Loucy (cell line): Measurements from ENCODE around the gene KRT24.

Experiments
- H2AFZ ChIP-seq: fragments of 200-600 bp; sonication (generic); 2 replicates; pipeline ENCODE4 v1.6.0; 2016; ENCODE audit warnings: antibody characterized with exemption, mild to moderate bottlenecking, low read length, moderate library complexity
- H3F3A ChIP-seq: fragments of 200-600 bp; 2 replicates; pipeline ENCODE4 v1.6.0; 2016; ENCODE audit warnings: antibody characterized with exemption, low read depth, mild to moderate bottlenecking
- H3K27me3 ChIP-seq: fragments of 200-600 bp; sonication (generic); 2 replicates; pipeline ENCODE4 v1.6.1; 2014; ENCODE audit warnings: low read length, mild to moderate bottlenecking; ENCODE audit not compliant: insufficient read depth, poor library complexity, severe bottlenecking
- H3K36me3 ChIP-seq: fragments of 200-600 bp; sonication (generic); 2 replicates; pipeline ENCODE4 v1.6.1; 2016; ENCODE audit warnings: low read length; ENCODE audit not compliant: insufficient read depth
- H3K4me1 ChIP-seq: fragments of 200-600 bp; sonication (generic); 2 replicates; pipeline ENCODE4 v1.5.1; 2014; ENCODE audit warnings: low read length, mild to moderate bottlenecking; ENCODE audit not compliant: insufficient read depth, poor library complexity, severe bottlenecking
- H3K4me2 ChIP-seq: fragments of 200-600 bp; sonication (generic); 2 replicates; pipeline ENCODE4 v1.6.0; 2014; ENCODE audit warnings: antibody characterized with exemption, low read length, low read depth, mild to moderate bottlenecking; ENCODE audit not compliant: poor library complexity, severe bottlenecking
- H3K4me3 ChIP-seq: fragments of 200-600 bp; sonication (generic); 2 replicates; pipeline ENCODE4 v1.5.1; 2014; ENCODE audit warnings: low read length, mild to moderate bottlenecking, mixed read lengths; ENCODE audit not compliant: poor library complexity, severe bottlenecking
- H3K79me2 ChIP-seq: fragments of 200-600 bp; sonication (generic); 2 replicates; pipeline ENCODE4 v1.6.1; 2014; ENCODE audit warnings: low read length; ENCODE audit not compliant: insufficient read depth
- H3K9ac ChIP-seq: fragments of 200-600 bp; sonication (generic); 2 replicates; pipeline ENCODE4 v1.6.0; 2014; ENCODE audit warnings: mild to moderate bottlenecking, low read depth, low read length, moderate library complexity; ENCODE audit not compliant: poor library complexity, severe bottlenecking
- H3K9me2 ChIP-seq: fragments of 200-600 bp; sonication (generic); replicated peaks from 2 replicates; pipeline ENCODE4 v1.6.1; 2016; ENCODE audit warnings: low read depth, low read length, mixed read lengths
- H3K9me3 ChIP-seq: fragments of 200-600 bp; sonication (generic); 2 replicates; pipeline ENCODE4 v1.6.1; 2014; ENCODE audit warnings: mild to moderate bottlenecking, antibody characterized with exemption, low read length, low read depth; ENCODE audit not compliant: insufficient read depth
- H4K20me1 ChIP-seq: fragments of 200-600 bp; sonication (generic); 2 replicates; pipeline ENCODE4 v1.6.0; 2014; ENCODE audit warnings: antibody characterized with exemption, low read length, mild to moderate bottlenecking; ENCODE audit not compliant: insufficient read depth, poor library complexity, severe bottlenecking
- EZH2phosphoT487 ChIP-seq: fragments of 200-600 bp; IDR thresholded peaks from 2 replicates; pipeline ENCODE4 v1.6.1; 2018; ENCODE audit warnings: antibody characterized with exemption, mild to moderate bottlenecking, moderate library complexity, borderline replicate concordance
- TF ChIP-seq, protein P1 (sequence below): fragments of 200-600 bp; sonication (generic); conservative IDR thresholded peaks from 2 replicates; pipeline ENCODE4 v1.5.1; 2014; ENCODE audit warnings: mild to moderate bottlenecking, antibody characterized with exemption, low read length

Gene KRT24

DNA sequence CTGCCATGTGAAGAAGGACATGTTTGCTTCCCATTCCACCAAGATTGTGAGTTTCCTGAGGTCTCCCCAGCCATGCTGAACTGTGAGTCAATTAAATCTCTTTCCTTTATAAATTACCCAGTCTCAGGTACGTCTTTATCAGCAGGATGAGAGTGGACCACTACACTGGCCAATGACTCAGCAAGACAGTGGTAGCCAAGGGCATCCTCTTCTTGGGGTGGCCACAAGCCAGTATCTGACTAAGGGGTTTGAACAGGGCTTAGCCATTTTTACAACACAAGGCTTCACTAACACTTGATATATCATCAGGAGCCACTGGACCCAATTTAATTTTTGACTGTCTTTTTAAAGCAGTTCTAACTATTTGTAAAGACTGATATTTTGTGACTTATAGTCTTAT, 21.1 kb upstream of the KRT24 start:
- Histone ChIP-seq H3K9me2 (no peaks in the 10 kb centered on the region), H3K4me2 (no peak overlapping the region), H3F3A (no peaks in the 10 kb centered on the region), H3K4me1 (peaks cover 4% of the 10 kb centered on the region), H3K4me3 (no peak overlapping the region), H4K20me1 (no peaks in the 10 kb centered on the region), H3K9me3 (no peaks in the 10 kb centered on the region), H3K79me2 (no peaks in the 10 kb centered on the region), H3K27me3 (no peaks in the 10 kb centered on the region), H3K36me3 (no peaks in the 10 kb centered on the region), H3K9ac (no peak overlapping the region), H2AFZ (no peak overlapping the region)
- TF ChIP-seq, protein P1, sequence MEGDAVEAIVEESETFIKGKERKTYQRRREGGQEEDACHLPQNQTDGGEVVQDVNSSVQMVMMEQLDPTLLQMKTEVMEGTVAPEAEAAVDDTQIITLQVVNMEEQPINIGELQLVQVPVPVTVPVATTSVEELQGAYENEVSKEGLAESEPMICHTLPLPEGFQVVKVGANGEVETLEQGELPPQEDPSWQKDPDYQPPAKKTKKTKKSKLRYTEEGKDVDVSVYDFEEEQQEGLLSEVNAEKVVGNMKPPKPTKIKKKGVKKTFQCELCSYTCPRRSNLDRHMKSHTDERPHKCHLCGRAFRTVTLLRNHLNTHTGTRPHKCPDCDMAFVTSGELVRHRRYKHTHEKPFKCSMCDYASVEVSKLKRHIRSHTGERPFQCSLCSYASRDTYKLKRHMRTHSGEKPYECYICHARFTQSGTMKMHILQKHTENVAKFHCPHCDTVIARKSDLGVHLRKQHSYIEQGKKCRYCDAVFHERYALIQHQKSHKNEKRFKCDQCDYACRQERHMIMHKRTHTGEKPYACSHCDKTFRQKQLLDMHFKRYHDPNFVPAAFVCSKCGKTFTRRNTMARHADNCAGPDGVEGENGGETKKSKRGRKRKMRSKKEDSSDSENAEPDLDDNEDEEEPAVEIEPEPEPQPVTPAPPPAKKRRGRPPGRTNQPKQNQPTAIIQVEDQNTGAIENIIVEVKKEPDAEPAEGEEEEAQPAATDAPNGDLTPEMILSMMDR: no peak
- no peak for TF ChIP-seq EZH2phosphoT487

DNA sequence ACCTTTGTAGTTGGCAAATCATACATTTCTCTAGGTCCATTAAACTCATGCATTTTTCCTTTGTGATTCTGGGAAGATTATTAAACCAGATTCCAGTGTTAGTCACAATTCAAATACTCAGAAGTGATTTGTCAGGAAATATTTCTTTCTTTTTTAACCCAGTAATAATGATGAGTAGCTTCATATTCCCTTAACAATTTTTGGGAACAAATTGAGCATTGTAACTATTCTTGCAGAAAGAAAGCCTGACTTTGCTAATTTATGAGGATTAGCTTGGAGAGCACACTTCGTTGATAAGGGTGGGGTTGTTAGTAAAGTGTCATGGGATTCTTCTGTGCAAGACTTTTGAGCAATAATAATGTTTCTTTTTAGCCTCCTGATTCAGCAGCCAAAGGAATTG, 18.7 kb upstream of the KRT24 start:
- H3K36me3 ChIP-seq: no peaks in the 10 kb centered on the region
- no peaks in the 10 kb centered on the region for H3K79me2 ChIP-seq
- no peak for TF ChIP-seq EZH2phosphoT487
- TF ChIP-seq, protein P1: no peak
- no peak overlapping the region for H3K4me3 ChIP-seq
- H3K9me2 ChIP-seq: no peaks in the 10 kb centered on the region
- no peak overlapping the region for H3K9ac ChIP-seq
- H3K27me3 ChIP-seq: no peaks in the 10 kb centered on the region
- H3F3A ChIP-seq: no peaks in the 10 kb centered on the region
- no peaks in the 10 kb centered on the region for H3K9me3 ChIP-seq
- no peak overlapping the region for H3K4me2 ChIP-seq
- H4K20me1 ChIP-seq: no peaks in the 10 kb centered on the region
- H2AFZ ChIP-seq: no peak overlapping the region
- H3K4me1 ChIP-seq: no peaks in the 10 kb centered on the region

DNA sequence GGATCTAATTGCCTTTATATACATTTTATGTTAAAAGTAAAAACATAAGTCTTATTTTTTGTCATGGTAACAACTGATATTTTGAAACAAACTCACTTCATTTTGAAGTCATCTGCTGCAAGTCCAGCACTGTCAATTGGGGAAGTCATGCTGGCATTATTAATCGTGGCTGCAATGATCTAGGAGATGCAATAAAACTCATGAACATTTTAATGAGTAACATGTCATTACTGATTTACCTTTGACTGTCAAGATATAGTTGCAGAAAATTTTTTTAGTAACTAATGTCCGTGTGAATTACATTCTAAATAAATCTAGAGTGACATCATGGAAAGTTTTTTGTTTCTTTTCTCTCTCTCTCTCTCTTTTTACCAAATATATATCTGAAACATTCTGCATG, 17.3 kb upstream of the KRT24 start:
- Histone ChIP-seq H4K20me1 (no peaks in the 10 kb centered on the region), H3K4me2 (no peak overlapping the region), H3K4me3 (no peak overlapping the region), H3K4me1 (no peaks in the 10 kb centered on the region), H3F3A (no peaks in the 10 kb centered on the region), H2AFZ (no peak overlapping the region), H3K36me3 (no peaks in the 10 kb centered on the region), H3K9ac (no peak overlapping the region), H3K9me3 (no peaks in the 10 kb centered on the region), H3K9me2 (no peaks in the 10 kb centered on the region), H3K79me2 (no peaks in the 10 kb centered on the region), H3K27me3 (no peaks in the 10 kb centered on the region)
- TF ChIP-seq, protein P1: no peak
- TF ChIP-seq EZH2phosphoT487: no peak
